Activated T-helper 1 cell treated with anti-CD3 and anti-CD28 coated beads, Interleukin-12 subunit alpha, Interleukin-12 subunit beta, Interleukin-2, Interleukin-4 antibody, amounts not matched to agents 30 ng/mL and 10 ng/mL and 1 ng/mL, durations not matched to agents 14 hours and 24 hours and 36 hours (primary cell): ENCODE data around the gene IFRD2. TPM values are rescaled to one million over a fixed set of nuclear protein-coding genes. Genes with fewer than 3 reads are reported as not detected.
A peak's percentile ranks its signal among the peaks of the same experiment; 100 is the strongest.

Experiments
- DNase-seq: peaks from one replicate; pipeline ENCODE4 v3.0.0; 2021; ENCODE audit warnings: low spot score
- H3K27ac Mint-ChIP-seq: one replicate; pipeline ENCODE4 v1.8.0; 2021; ENCODE audit warnings: mild to moderate bottlenecking, mixed read lengths
- H3K27me3 Mint-ChIP-seq: one replicate; pipeline ENCODE4 v1.8.0; 2022; ENCODE audit warnings: mild to moderate bottlenecking, moderate library complexity, mixed read lengths; ENCODE audit not compliant: insufficient read depth
- H3K36me3 Mint-ChIP-seq: one replicate; pipeline ENCODE4 v1.8.0; 2021; ENCODE audit warnings: low read depth, mixed read lengths
- H3K4me1 Mint-ChIP-seq: one replicate; pipeline ENCODE4 v1.8.0; 2021; ENCODE audit warnings: low read depth, mixed read lengths
- H3K4me3 Mint-ChIP-seq: one replicate; pipeline ENCODE4 v1.8.0; 2021; ENCODE audit warnings: mild to moderate bottlenecking, moderate library complexity, mixed read lengths
- H3K9me3 Mint-ChIP-seq: one replicate; pipeline ENCODE4 v1.8.0; 2021; ENCODE audit warnings: mixed read lengths
- intact Hi-C: fragments of 100-400 bp; cut with micrococcal nuclease; formaldehyde crosslinking; loops from one replicate; pipeline ENCODE4 v1.15.1; 2024
- total RNA-seq: library from RNA; stranded (reverse); gene quantifications from 2 replicates; pipeline ENCODE4 v1.2.3, GENCODE V29; 2022

The IFRD2 gene
- total RNA-seq, 1 donor from 2014 or later: 215 TPM

GRCh38 chr3:50331364-50331907 is 39.2 kb upstream of the IFRD2 start:
- no peaks in the 10 kb centered on the region for H3K9me3 Mint-ChIP-seq

GRCh38 chr3:50330330-50330729 is 38.1 kb upstream of the IFRD2 start:
- DNase-seq: no peak
- Mint-ChIP-seq H3K4me3 (no peak overlapping the region), H3K27ac (no peak overlapping the region), H3K36me3 (peaks cover 34% of the 10 kb centered on the region), H3K9me3 (no peaks in the 10 kb centered on the region), H3K4me1 (peaks cover 34% of the 10 kb centered on the region), H3K27me3 (no peaks in the 10 kb centered on the region)
- intact Hi-C loops: no loop called here

More at GRCh38 chr3:50331364-50331907, 39.2 kb upstream of the IFRD2 start:
- H3K27me3 Mint-ChIP-seq: no peaks in the 10 kb centered on the region
- H3K27ac Mint-ChIP-seq: no peak overlapping the region
- peaks cover 37% of the 10 kb centered on the region for H3K36me3 Mint-ChIP-seq
- H3K4me3 Mint-ChIP-seq: no peak overlapping the region
- no peak for DNase-seq
- intact Hi-C loops: no loop called here
- H3K4me1 Mint-ChIP-seq: peaks cover 37% of the 10 kb centered on the region

GRCh38 chr3:50327943-50328691 is 35.9 kb upstream of the IFRD2 start, which contains the start of gene TUSC2:
TSS of gene TUSC2 (minus strand) at chr3:50328223. CDS start at chr3:50328099, 124 bp downstream.
- H3K36me3 Mint-ChIP-seq: peaks cover 29% of the 10 kb centered on the region
- H3K4me1 Mint-ChIP-seq: peaks cover 25% of the 10 kb centered on the region
- H3K9me3 Mint-ChIP-seq: no peaks in the 10 kb centered on the region
- H3K4me3 Mint-ChIP-seq: peak within 1 kb of the TSS; percentile 93
- H3K27me3 Mint-ChIP-seq: no peaks in the 10 kb centered on the region
- H3K27ac Mint-ChIP-seq: peak within 1 kb of the TSS; percentile 88
- intact Hi-C loops: loop anchor here (1.0 kb wide), 4 partner anchors 8 to 36 kb away; partner anchors contain the start of genes HYAL3, IFRD2 and NAA80
- peak; percentile 92 for DNase-seq

- Mint-ChIP-seq H3K27ac (peak overlapping the region; percentile 72), H3K9me3 (no peaks in the 10 kb centered on the region), H3K27me3 (no peaks in the 10 kb centered on the region), H3K4me1 (peaks cover 25% of the 10 kb centered on the region), H3K4me3 (peak overlapping the region; percentile 93), H3K36me3 (peaks cover 27% of the 10 kb centered on the region)
- intact Hi-C loops: no loop called here
- DNase-seq: no peak
Observed at GRCh38 chr3:50327129-50327528, 34.9 kb upstream of the IFRD2 start.

GRCh38 chr3:50326182-50326541 is 33.9 kb upstream of the IFRD2 start:
- Mint-ChIP-seq H3K4me1 (peaks cover 25% of the 10 kb centered on the region), H3K27me3 (no peaks in the 10 kb centered on the region), H3K27ac (no peak overlapping the region), H3K36me3 (peaks cover 22% of the 10 kb centered on the region), H3K4me3 (peak overlapping the region; percentile 93), H3K9me3 (no peaks in the 10 kb centered on the region)
- no peak for DNase-seq
- intact Hi-C loops: no loop called here

- Mint-ChIP-seq H3K27ac (no peak overlapping the region), H3K27me3 (no peaks in the 10 kb centered on the region), H3K4me3 (peak overlapping the region; percentile 93), H3K4me1 (peaks cover 27% of the 10 kb centered on the region), H3K36me3 (peaks cover 17% of the 10 kb centered on the region), H3K9me3 (no peaks in the 10 kb centered on the region)
- DNase-seq: no peak
- intact Hi-C loops: no loop called here
Observed at GRCh38 chr3:50325497-50326181, 33.4 kb upstream of the IFRD2 start.

- H3K36me3 Mint-ChIP-seq: peaks cover 14% of the 10 kb centered on the region
- peak overlapping the region; percentile 23 for H3K27ac Mint-ChIP-seq
- intact Hi-C loops: no loop called here
- no peaks in the 10 kb centered on the region for H3K9me3 Mint-ChIP-seq
- peak overlapping the region; percentile 15 for H3K4me3 Mint-ChIP-seq
- H3K27me3 Mint-ChIP-seq: no peaks in the 10 kb centered on the region
- peaks cover 32% of the 10 kb centered on the region for H3K4me1 Mint-ChIP-seq
- DNase-seq: no peak
Observed at GRCh38 chr3:50325113-50325480, 32.9 kb upstream of the IFRD2 start.

GRCh38 chr3:50324351-50325112 is 32.3 kb upstream of the IFRD2 start:
- Mint-ChIP-seq H3K4me1 (peaks cover 36% of the 10 kb centered on the region), H3K27me3 (no peaks in the 10 kb centered on the region), H3K9me3 (no peaks in the 10 kb centered on the region), H3K4me3 (no peak overlapping the region), H3K27ac (peak overlapping the region; percentile 23), H3K36me3 (peaks cover 11% of the 10 kb centered on the region)
- peak; percentile 54 for DNase-seq
- intact Hi-C loops: loop anchor here (1.0 kb wide), 1 partner anchor 50 kb away; no protein-coding TSS in a partner anchor

- no peaks in the 10 kb centered on the region for H3K9me3 Mint-ChIP-seq
- H3K4me1 Mint-ChIP-seq: peaks cover 39% of the 10 kb centered on the region
Observed at GRCh38 chr3:50323614-50324199, 31.5 kb upstream of the IFRD2 start.

GRCh38 chr3:50323092-50323600 is 30.9 kb upstream of the IFRD2 start:
- Mint-ChIP-seq H3K9me3 (no peaks in the 10 kb centered on the region), H3K36me3 (peaks cover 16% of the 10 kb centered on the region), H3K4me1 (peaks cover 39% of the 10 kb centered on the region), H3K27ac (peak overlapping the region; percentile 18), H3K4me3 (no peak overlapping the region), H3K27me3 (no peaks in the 10 kb centered on the region)
- intact Hi-C loops: no loop called here
- DNase-seq: no peak

More at GRCh38 chr3:50323614-50324199, 31.5 kb upstream of the IFRD2 start:
- Mint-ChIP-seq H3K27ac (no peak overlapping the region), H3K36me3 (peaks cover 17% of the 10 kb centered on the region), H3K4me3 (no peak overlapping the region), H3K27me3 (no peaks in the 10 kb centered on the region)
- DNase-seq: no peak
- intact Hi-C loops: loop anchor here (1.0 kb wide), 1 partner anchor 49 kb away; no protein-coding TSS in a partner anchor

- DNase-seq: no peak
- Mint-ChIP-seq H3K27me3 (no peaks in the 10 kb centered on the region), H3K27ac (peak within 1 kb of the TSS; percentile 83), H3K4me3 (peak within 1 kb of the TSS; percentile 79), H3K36me3 (peaks cover 17% of the 10 kb centered on the region), H3K9me3 (no peaks in the 10 kb centered on the region), H3K4me1 (peaks cover 39% of the 10 kb centered on the region)
- intact Hi-C loops: no loop called here
Observed at GRCh38 chr3:50322386-50323091, 30.3 kb upstream of the IFRD2 start, which contains the start of gene HYAL2. TSS of gene HYAL2 (minus strand) at chr3:50322745. CDS start at chr3:50320489, 2,256 bp downstream.

GRCh38 chr3:50322115-50322385 is 29.8 kb upstream of the IFRD2 start:
- DNase-seq: no peak
- Mint-ChIP-seq H3K36me3 (peaks cover 17% of the 10 kb centered on the region), H3K4me3 (no peak overlapping the region), H3K27ac (peak overlapping the region; percentile 83), H3K9me3 (no peaks in the 10 kb centered on the region), H3K4me1 (peaks cover 36% of the 10 kb centered on the region), H3K27me3 (no peaks in the 10 kb centered on the region)
- intact Hi-C loops: no loop called here
